Amniotic stem cell (primary cell): Measurements from ENCODE around the gene MLH3.

Source experiments
- DNase-seq: peaks from one replicate; lab custom pipeline; 2025; lab: John Stamatoyannopoulos, UW

The MLH3 gene

DNA sequence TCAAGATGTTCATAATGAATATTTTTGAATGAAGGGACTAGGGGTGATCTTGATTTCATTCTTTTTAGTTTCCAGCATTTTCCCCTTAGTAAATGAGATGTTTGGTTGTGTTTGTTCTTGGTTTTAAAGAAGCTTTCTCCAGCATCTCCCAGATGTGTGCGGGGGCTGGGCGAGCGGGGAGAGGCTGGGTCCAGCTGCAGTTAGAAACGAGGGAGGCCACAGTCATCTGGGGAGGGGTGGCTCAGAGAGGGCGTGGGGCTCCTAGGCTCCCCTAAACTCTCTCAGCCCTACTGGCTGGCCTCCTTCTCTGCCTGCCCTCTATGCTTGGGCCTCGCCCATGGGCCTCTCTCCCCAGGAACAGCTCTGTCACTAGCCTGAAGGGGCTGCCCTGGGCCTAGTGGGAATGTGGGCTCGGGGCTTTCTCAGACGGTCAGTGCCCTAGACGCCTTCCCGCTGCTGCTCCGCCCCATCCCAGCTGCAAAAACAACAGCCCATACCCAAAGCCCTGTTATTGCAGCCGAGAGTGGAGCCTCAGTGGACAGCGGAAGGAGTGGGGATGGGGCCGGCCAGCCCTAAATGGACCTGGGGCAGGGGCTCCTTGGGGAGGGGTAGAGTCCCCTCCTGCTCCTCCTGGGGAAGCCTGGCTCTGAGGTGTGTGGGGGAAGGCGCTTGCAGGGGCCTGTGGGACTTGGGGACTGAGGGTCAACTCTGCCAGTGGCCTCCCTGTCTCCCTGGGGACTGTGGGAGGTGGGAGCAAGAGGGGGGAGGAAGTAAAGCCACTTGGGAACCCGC, 66.8 kb downstream of the MLH3 start:
- no peak for DNase-seq

DNA sequence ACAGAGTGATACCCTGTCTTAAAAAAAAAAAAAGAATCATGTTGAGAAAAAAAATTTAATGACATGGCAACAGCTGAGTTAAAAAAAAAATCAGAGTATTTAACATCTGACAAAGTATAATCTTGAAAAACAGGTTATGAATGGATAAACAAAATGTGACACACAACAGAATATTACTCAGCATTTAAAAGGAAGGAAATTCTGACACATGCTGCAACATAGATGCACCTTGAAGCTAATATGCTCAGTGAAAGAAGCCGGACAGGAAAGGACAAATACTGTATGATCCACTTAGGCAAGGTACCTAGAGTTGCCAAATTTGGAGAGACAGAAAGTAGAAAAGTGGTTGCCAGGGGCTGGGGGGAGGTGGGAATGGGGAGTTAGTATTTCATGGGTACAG, 67.9 kb downstream of the MLH3 start:
- no peak for DNase-seq

DNA sequence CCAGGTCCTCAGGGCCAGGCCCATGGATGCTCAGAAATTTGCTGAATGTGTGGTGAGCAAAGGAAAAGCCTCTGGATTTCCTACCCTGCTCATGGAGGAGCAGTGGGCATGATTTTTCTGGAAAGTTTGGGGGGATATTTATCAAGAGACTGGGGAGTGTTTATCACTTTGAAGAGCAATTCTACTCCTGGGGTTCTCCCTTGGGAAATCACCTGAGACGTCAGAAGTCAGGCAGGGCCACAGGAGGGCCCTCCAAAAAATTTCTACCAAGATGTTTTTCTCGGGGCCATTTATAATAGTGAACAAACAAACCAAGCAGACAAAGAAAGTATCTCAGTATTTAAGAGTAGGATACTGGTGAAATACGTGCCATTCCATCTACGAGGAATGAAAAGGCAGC, 68.6 kb downstream of the MLH3 start:
- DNase-seq: no peak

DNA sequence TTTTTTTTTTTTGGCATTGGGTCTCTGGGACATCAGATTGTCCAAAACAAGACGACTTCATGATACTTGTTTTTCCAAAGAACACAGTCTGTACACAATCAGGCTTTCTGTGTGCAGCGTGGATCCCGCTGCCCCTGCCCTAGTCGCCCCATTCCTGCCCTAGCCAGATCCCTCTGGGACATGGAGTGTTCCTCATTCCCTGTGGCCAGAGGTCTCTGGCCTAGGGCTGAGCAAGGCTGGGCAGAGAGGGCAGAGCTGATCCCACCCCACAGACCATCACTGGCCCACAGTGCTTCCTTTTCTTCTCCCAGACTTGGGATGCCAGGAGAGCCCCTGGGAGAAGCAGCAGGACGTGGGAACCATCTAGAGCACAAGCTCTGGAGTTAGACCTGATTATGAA, 69.4 kb downstream of the MLH3 start:
- no peak for DNase-seq

DNA sequence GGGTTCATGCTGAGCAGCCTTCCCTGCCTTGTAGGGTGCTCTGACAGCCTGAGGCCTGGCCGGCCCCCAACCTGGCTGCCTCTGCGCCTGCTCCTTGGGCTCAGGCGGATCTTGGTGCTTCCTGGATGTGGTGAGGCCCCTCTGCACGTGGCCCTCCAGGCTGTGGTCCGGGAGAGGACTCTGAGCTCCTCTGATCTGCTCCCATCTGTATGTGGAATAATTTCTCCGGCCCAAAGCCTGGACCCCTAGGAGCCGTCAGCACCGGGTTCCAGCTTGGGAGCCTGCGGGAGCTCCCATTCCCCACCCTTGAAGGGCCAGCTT, 69.8 kb downstream of the MLH3 start:
- DNase-seq: no peak

DNA sequence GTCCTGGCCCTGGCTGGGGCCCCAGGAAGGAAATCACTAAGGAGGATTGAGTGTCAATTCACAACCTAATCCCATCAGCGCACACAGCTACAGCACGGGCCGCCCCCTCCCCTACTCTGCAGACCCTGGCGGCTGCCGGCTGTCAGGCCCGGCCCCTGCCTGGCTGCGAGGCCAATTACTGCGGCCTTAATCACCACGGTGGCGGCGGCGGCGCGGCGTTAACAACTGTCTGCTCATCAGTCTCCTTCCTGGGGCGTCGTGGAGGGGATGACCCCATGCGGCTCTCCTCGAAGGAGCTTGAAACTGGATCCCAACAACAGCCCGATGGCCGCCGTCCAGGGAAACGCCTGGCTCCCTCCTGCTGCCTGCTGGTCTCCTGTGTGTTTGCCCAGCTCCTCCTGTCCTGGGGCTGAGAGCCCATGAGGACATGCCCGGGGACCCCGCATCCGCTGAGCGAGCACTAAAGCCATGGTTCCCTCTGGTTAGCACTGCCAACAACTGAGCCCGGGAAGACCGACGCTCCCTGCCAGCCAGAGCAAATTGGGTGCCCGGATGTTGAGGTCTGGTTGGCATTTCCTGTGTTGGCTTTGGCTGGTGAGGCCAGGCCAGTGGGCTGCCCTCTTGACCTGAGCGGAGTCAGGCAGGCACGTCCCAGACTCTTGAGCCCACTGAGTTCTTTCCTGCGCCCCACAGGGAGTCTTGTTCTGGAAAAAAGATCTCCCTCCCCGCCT, 70.4 kb downstream of the MLH3 start:
- no peak for DNase-seq

DNA sequence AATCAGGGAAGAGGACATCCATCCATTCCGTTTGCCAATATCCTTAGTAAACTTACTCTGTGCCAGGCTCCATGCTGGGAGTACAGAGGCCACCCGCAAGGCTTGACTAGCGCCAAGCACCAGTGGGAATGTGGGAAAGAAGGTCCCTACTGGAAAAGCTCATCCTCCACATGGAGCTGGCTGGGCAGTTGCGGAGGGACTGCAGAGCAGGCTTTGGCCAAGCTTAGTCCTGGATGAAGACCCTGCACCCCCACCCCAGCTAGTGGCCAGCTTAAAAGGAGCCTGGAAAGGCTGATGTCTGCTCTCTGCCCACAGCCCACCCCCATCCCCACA, 70.9 kb downstream of the MLH3 start:
- no peak for DNase-seq

DNA sequence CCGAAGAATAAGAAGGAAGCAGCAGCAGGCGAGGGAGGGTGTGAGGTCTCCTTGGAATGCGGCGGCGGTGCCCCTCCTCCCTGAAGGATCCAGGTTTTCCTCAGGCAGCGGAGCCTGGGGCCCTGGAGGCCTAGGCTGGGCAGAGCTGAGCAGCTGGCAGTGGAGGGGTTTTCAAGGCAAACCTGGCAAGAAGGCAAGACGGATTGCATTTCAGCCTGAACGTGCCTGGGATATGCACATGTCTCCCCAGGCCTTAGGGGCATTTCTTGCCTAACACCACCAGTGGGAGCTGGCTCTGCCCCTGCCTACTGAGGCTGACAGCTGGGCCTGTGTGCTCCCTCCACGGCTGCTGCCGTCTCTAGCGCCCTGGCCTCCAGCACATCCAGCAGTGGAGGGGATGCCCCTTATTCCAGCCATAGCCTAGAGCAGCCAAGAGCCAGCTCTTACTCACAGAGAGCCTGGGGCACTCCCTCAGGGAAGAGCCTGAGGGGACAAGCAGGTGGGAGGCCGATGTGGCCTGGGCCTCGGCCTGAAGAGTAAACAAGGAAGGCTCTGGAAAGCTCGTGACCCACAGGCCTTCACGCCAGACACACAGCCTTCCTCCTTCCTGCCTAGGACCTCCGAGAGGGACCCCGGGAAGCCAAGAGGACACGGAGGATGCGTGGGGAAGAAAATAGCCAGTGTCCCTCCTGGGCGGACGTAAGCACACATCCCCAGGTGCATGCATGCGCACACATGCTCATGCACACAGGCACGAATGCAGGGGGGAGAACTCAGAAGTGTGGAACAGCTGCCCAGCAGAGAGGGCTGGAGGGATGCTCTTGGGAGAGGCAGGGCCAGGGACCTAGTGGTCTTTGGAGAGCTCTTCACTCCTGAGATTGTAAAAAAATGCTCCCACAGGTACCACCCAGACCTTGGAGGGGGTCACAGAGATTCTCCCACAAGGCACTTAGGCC, 71.5 kb downstream of the MLH3 start:
- DNase-seq: no peak

DNA sequence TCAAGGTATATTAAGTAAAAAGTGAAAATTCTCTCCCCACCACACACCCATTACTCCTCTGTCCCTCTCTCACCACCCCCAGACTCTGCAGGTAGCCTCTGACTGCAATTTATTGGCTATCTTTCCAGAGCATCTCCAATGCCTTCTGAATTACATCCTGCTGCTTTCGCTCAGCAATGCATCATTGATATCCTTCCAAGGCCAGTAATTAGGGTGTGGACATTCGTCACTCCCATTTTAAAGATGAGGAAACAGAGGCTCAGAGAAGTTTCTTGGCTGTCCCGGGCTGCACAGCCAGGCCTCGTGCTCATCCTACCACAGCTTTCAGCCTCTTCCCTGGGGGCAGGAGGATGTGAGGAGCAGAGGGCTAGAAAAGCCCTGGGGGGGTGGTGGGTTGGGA, 72.2 kb downstream of the MLH3 start:
- DNase-seq: no peak

DNA sequence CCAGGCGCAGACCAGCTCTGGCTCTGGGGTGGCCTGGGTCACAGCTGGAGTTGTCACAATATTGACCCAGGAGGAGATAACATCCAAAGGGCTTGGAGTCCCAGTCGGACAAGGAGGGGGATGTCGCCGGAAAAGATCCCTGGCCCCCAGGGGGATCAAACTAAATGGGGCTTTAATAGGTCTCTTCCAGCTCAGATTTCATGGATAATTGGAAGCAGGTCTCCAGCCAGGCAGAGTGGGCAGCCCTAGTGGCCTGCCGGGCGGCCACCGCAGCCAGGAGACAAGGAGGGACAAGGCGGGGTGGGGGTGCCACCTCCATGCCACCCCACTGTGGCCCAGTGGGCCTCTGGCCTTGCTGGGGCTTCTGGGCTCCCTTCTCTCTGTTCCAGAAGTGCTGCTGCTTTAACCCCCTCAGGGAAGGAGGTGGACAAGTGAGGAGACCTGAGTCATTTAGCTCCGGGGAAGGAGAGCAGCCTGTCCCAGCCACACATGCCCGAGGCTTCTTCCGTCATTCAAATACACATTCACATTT, 72.8 kb downstream of the MLH3 start:
- DNase-seq: no peak

DNA sequence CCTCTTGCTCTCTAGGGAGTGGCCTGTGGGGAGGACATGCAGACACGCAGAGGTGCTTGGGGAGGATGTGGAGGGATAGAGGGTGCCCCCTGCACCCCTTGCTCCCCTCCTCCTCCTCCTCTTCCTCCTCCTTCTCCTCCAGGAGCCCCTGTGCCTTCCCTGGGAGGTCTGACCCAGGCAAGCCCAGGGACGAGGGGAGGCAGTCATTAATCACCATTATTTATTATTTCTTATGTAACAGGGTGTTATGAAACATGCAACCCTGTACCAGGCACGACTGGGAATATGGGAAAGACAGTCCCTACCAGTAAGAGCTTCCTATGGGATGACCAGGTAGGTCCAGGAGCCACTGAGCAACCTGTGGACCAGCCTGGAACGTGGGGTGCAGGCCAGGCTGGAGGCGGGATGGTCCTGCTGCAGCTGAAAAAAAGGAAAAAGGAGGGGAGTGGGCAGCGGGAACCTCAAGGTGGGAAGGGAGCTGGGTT, 73.3 kb downstream of the MLH3 start:
- DNase-seq: no peak

DNA sequence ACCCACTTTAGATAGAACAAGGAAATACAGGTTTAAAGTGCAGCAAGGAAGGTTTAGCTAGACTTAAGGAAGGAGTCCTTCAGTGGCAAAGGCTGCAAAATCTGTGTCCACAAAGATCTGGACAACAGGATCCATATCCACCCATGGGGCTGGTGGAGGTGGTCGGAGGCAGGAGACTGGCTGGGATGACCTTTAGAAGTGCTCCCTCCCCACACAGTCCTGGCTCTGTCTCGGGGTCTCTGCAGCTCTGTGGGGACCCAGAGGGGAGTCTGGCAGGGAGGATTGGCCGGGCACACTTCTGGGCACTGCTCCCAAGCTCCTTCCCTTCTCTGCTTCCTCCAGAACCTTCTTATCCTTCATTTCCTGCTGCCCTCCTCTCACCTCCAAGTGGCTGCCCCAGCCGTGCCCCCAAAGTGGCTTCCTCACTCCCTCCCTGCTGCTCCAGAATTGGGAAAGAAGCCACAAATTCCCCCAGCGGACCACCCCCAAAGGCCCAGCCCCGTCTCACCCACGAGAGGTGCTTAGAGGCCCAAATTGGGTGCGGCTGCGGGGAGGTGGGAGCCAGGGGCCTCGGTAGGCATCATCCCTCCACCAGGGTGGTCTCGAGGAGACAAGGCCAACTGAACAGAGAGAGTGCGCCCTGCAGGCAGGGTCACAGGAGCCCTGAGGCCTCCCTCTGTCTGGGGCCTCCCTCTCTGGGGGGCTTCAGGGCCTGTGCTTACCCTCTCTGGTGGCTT, 73.9 kb downstream of the MLH3 start:
- DNase-seq: no peak

DNA sequence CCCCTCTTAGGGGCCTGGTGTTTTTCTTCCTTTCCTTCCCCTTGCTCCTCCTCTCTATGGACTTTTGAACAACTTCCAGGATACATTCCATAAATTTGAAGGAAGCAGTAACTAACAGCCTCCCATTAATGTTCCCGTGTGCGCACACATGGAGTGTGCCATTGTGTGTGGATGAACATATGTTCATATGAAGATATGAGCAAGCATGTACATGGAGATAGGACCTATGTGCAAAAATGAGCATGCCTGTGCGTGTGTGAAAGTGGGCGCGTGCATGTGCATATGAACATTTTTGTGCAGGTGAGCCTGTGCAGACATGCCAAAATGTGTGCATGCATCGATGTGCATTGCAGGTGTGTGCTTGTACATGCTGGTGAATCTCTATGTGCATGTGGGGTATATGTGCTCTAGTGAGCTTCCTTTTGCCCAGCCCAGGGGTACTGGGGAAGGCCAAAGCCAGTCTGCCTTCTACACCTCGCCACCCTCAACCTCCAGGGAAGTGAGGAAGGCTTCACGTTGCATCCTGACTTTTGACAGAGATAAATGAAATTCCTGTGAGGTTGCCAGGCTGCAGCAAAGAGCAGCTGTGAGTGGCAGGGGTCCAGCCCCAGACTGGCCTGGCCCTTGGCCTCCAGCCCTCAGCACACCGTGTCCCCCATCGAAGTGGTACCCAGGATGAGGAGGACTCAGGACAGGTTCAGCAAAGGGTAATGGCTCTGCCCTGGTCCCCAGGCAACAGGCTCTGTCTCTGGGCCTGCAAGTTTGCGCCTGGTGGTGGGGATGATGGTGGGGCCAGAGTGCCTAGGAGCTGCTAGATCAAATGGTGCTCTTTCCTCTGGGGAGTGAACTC, 74.8 kb downstream of the MLH3 start:
- DNase-seq: no peak

DNA sequence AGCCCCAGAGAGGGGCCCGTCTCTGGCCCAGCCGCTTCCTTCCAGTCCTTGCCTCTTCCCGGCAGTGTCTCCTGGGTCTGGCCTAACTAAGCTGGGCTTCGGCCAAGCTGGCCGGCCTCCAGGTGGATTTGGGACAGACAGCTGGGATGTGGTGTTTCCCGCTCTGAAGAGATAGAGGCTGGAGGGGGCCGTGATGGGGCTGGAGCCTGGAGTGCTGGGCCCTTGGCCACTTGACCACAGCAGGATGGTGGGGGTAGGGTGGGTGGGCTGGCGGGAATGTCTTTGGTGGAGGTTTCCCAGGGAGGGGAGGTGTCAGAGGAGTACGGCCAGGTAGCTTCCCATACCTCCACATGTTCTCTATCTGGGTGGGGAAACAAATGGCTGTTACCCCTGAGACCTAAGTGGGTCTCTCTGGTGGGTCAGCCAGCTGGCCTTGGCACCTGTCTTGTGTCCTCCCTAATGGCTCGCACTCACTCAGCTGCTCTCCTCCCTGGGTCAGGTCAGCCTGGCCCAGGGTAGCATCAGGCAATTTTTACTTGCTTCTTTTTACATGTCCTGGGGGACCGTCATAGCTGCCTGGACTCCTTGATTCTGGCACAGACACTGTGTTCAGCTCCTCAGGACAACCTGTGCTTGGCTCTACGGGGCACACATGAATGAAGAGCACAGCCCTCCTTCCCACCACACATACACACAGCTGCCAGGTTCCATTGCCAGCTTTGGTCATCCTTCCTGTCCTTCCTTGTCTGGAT, 76.0 kb downstream of the MLH3 start:
- DNase-seq: no peak

DNA sequence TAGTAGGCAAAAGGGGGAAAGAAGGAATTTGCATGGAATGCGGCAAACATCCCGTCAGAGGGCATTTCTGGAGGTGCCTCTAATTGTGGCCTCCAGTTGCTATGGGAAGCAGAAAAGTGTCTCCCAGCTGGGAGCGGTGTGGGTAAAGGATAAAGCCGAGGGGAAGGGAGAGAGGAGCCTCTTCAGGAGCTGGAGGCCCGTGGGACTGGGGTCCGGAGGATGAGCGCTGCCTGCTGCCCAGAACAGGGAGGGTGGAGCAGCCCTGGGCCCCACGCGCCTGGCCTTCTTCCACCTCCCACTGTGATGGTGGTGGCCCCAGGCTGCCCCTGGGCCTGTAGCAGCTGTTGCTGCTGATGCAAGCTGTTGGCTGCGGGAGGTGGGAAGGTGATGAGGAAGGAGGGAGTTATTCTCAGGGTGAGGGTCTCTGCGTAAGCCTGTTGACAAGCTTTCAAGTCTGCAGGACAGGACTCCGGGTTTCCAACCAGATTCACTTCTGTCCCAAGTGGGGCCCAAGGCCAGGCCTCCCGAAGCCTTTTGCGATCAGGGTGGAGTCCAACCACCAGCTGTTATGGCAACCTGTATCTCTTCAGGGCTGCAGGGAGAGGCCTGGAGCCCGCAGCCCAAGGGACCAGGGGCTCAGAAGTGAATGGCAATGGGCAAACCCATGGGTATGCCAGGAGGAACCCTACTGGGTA, 76.8 kb downstream of the MLH3 start:
- no peak for DNase-seq

DNA sequence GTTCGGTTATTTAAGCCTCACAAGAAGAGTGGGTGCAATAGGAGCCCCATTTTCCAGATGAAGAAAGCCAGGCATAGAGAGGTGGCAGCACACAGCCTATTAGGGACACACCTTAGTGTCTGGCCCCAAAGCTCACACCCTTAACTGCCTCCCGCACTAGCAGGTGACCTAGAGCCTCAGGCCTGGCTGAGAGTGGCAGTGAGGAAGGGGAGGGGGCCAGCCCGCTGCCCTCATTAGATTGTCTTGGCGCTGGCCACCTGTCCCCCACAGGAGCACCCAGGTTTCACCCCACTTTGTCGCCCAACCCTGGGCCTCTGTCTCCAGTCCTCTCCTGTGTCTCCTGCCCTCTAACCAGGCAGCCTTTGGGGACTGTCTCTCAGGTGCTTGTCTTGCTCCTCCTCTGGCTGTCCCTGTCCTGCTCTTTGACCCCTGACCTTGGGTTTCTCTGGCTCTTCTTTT, 77.3 kb downstream of the MLH3 start:
- DNase-seq: no peak

DNA sequence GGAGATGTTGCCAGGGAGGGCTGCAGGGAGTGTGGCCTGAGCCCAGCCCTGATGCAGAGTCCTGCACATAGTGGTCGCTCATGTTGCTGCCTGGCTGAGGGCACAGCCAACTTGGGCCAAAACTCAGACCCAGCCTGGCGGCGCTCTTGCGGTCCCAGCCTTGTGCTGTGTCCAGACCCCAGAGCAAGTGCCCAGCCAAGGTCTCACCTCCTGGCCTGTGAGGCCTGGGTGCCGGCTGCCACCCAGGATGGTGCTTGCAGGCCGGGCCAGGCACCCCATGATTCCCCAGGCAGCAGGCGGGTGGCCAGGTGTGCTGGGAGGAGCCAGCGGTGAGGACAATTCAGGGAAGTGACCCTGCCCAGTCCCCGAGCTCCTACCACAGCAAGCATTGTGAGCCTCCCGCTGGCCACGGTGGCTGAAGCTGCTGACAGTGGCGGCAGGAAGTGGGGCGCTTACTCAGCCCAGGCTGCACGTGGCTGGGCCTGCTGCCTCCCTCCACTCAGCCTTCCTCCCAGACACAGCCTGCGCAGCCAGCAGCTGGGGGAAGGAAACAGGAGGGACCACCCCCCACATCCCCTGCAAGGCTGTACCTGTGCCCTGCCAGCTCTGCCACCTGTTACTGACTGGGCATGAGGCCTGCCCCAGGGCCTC, 78.1 kb downstream of the MLH3 start:
- DNase-seq: no peak

DNA sequence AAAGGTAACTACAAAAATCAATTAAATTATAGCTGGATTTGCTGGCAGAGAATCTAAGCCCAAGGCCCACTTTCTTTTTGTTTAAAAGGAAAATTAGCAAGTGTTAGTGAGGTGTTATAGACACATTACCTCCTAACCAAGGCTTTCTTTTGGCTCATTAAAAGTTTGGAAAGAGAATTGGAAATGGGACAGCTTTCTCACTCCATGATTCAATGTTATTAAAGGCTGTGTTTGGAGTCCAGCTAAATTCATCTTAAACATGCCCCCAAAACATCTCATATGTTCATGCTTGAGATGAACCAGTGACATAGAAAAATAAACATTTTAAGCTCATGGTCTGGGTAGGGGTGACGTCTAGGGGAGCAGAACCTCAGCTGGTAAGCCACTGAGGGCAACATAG, 82.5 kb downstream of the MLH3 start:
- no peak for DNase-seq
